Gastroesophageal sphincter (tissue), 4 donors: ENCODE measurements around the gene TTC14. TPM values are rescaled to one million over a fixed set of nuclear protein-coding genes. Genes with fewer than 3 reads are reported as not detected.

Experiments
- ATAC-seq: fragments of 150-250 bp; one replicate; pipeline ENCODE4 v1.9.1; 2016; ENCODE audit warnings: mild to moderate bottlenecking, moderate library complexity
- H3K27ac ChIP-seq, 4 donors: fragments of 200-600 bp; sonication (generic) in 3 of 4; 1 replicate in 3 of 4; 2 replicates in 1 of 4; pipeline ENCODE4 v1.5.1; 2016 to 2019
- H3K27me3 ChIP-seq: fragments of 200-600 bp; sonication (generic); one replicate; pipeline ENCODE4 v1.5.1; 2019
- H3K36me3 ChIP-seq, 2 donors: fragments of 200-600 bp; sonication (generic); one replicate each; pipeline ENCODE4 v1.5.1; 2019; ENCODE audit warnings: control low read depth in 1 of 2
- H3K4me1 ChIP-seq, 3 donors: fragments of 200-600 bp; sonication (generic); 1 replicate in 2 of 3; 2 replicates in 1 of 3; pipeline ENCODE4 v1.5.1; 2016 to 2019; ENCODE audit warnings: control low read depth in 2 of 3
- H3K4me3 ChIP-seq, 2 donors: fragments of 200-600 bp; sonication (generic); one replicate each; pipeline ENCODE4 v1.5.1; 2019; ENCODE audit warnings: mild to moderate bottlenecking in 1 of 2, moderate library complexity in 1 of 2
- H3K9me3 ChIP-seq, 3 donors: fragments of 200-600 bp; sonication (generic); one replicate each; pipeline ENCODE4 v1.5.1; 2017 to 2019; ENCODE audit warnings: control low read depth in 2 of 3
- CTCF ChIP-seq, 4 experiments: fragments of 200-600 bp in 2 of 4; fragments of 450-650 bp in 2 of 4; sonication (generic) in 1 of 4; IDR thresholded peaks; one replicate each; pipeline ENCODE4 v1.5.1; 2017 to 2019; ENCODE audit warnings: antibody characterized with exemption in 4 of 4, mild to moderate bottlenecking in 2 of 4, moderate library complexity in 2 of 4
- EP300 ChIP-seq: sonication (generic); formaldehyde crosslinking; IDR thresholded peaks from one replicate; pipeline ENCODE4 v1.6.1; 2017; ENCODE audit warnings: antibody characterized with exemption, mild to moderate bottlenecking
- POLR2A ChIP-seq, 2 donors: fragments of 450-650 bp; IDR thresholded peaks; one replicate each; pipeline ENCODE4 v1.6.1; 2017; ENCODE audit warnings: antibody characterized with exemption in 2 of 2, mild to moderate bottlenecking in 2 of 2, moderate library complexity in 1 of 2
- POLR2AphosphoS5 ChIP-seq: sonication (generic); formaldehyde crosslinking; IDR thresholded peaks from one replicate; pipeline ENCODE4 v1.6.1; 2017; ENCODE audit warnings: antibody characterized with exemption
- WGBS, 2 donors: methylation state at CpG; one replicate each; pipeline ENCODE4 v1.1.5; 2018; ENCODE audit warnings: low coverage in 1 of 2; 5-methylcytosine and 5-hydroxymethylcytosine counted together
- total RNA-seq, 4 donors: library from RNA; depleted of rRNA; stranded (reverse); fragments of >200 nt; gene quantifications; one replicate each; pipeline ENCODE4 v1.1.0, GENCODE V29; 2016

The TTC14 gene
- total RNA-seq, 4 donors from 2014 or later = 21.5 to 79.5 (median 43.5) TPM

DNA sequence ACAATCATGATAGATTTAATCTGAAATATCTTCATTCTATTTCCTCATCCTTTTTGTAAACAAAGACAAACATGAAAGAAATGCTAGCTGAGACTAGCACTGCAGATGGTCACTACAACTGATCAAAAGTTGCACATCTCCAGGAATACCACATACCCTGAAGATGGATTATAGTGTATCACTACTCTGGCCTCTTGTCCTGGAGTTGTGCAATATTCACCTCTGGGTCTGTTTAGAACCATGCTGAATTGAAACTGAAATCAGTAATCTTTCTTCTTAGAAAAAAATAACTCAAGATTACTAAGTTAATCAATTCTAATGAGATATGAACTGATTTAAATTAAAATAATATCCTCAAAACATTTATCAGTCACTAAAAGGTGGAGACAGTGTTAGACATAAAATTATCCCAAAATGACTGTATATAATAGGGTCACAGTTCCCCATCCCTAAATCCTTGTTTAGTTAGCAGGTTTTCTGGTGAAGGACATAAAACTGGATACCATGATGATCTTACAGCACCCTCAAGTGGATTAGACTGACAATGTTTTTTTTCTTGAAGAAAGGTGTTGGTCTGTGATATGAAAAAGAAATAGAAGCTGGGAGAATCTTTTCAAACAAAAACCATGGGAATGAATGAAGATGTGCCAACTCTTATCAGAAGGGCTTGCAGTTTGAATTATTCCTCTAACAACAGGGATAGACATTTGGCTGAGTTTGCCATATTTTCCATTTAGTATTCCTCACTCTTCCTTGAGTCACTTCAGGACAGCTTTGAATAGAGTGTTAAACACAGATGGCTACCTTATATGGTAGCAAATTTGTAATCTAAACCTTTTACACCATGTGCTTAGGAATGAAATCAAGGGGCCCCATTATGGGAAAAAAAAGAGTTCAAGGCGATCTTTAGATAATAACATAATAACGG, 7.1 kb upstream of the TTC14 start:
- WGBS, 2 donors = 39 to 47% methylated on average over 2 of the region's 2 CpGs
- Histone ChIP-seq H3K27ac (no peak overlapping the region), H3K27me3 (peaks cover 8% of the 10 kb centered on the region), H3K4me1 (no peaks in the 10 kb centered on the region), H3K4me3 (no peak overlapping the region), H3K9me3 (no peaks in the 10 kb centered on the region), H3K36me3 (no peaks in the 10 kb centered on the region)
- no peak for ATAC-seq
- TF ChIP-seq POLR2AphosphoS5 (no peak), CTCF (IDR thresholded peaks at IDR 0.05) (peak in 2 of 4 experiments; percentile 26 to 50)

- H3K27me3 ChIP-seq = peaks cover 8% of the 10 kb centered on the region
- H3K27ac ChIP-seq = no peak overlapping the region
- H3K36me3 ChIP-seq = no peaks in the 10 kb centered on the region
- no peaks in the 10 kb centered on the region for H3K4me1 ChIP-seq
- no peak overlapping the region for H3K4me3 ChIP-seq
- TF ChIP-seq EP300 = no peak
- no peak for TF ChIP-seq POLR2AphosphoS5
- no peak for TF ChIP-seq POLR2A (IDR thresholded peaks at IDR 0.05)
- TF ChIP-seq CTCF (IDR thresholded peaks at IDR 0.05) = no peak
- no peak for ATAC-seq
- H3K9me3 ChIP-seq = no peaks in the 10 kb centered on the region
- 10 to 33% methylated on average over 1 of the region's 1 CpG for WGBS, 2 donors
Observed at GRCh38 chr3:180595559-180595935, 6.4 kb upstream of the TTC14 start.

- Histone ChIP-seq H3K9me3 (no peaks in the 10 kb centered on the region), H3K4me3 (no peak overlapping the region), H3K36me3 (peaks cover 0 to 24% of the 10 kb centered on the region in 2 donors), H3K27me3 (peaks cover 6% of the 10 kb centered on the region), H3K27ac (no peak overlapping the region), H3K4me1 (peaks cover 5 to 17% (median 7%) of the 10 kb centered on the region in 3 donors)
- WGBS, 2 donors = 99 to 100% methylated on average over 3 to 13 of the region's 15 CpGs
- TF ChIP-seq EP300 = no peak
- no peak for ATAC-seq
Observed at GRCh38 chr3:180600473-180600872, 1.5 kb upstream of the TTC14 start.

GRCh38 chr3:180611006-180611405, 9.0 kb downstream of the TTC14 start:
- H3K4me1 ChIP-seq = no peaks in the 10 kb centered on the region
- WGBS, 2 donors = 60 to 73% methylated on average over 1 of the region's 1 CpG
- no peak overlapping the region for H3K27ac ChIP-seq
- no peaks in the 10 kb centered on the region for H3K27me3 ChIP-seq
- ATAC-seq = no peak
- TF ChIP-seq POLR2AphosphoS5 (no peak), CTCF (IDR thresholded peaks at IDR 0.05) (no peak), POLR2A (IDR thresholded peaks at IDR 0.05) (no peak), EP300 (no peak)
- no peaks in the 10 kb centered on the region for H3K9me3 ChIP-seq
- H3K4me3 ChIP-seq = no peak overlapping the region
- H3K36me3 ChIP-seq = peaks cover 12 to 67% of the 10 kb centered on the region in 2 donors

- no peak overlapping the region for H3K27ac ChIP-seq
- no peaks in the 10 kb centered on the region for H3K9me3 ChIP-seq
- ATAC-seq = no peak
- H3K4me1 ChIP-seq = no peaks in the 10 kb centered on the region
- H3K4me3 ChIP-seq = no peak overlapping the region
- TF ChIP-seq POLR2A (IDR thresholded peaks at IDR 0.05) (no peak), CTCF (IDR thresholded peaks at IDR 0.05) (no peak), POLR2AphosphoS5 (no peak), EP300 (no peak)
- H3K36me3 ChIP-seq = peaks cover 8 to 53% of the 10 kb centered on the region in 2 donors
- H3K27me3 ChIP-seq = no peaks in the 10 kb centered on the region
- WGBS, 2 donors = no CpG with 5 or more reads among the region's 5 CpGs
Observed at GRCh38 chr3:180612364-180612763, 10.4 kb downstream of the TTC14 start.
